Measurements from ENCODE around the gene GJB4.
"Not testable (repeated sequence)": the region's sequence is repeated elsewhere in the genome, so short reads cannot be mapped to it uniquely, and the experiment has no call there.

Gene GJB4

GRCh38 chr1:34808051-34808810 lies 48.7 kb downstream of the GJB4 start:
- no peak for DNase-seq

- not testable (repeated sequence) for DNase-seq
Measured at GRCh38 chr1:34810781-34811180, 51.2 kb downstream of the GJB4 start.
